Stimulated activated naive CD8-positive, alpha-beta T cell treated with anti-CD3 and anti-CD28 coated beads, Interleukin-15, Interleukin-2, amounts not matched to agents 100 ng/mL and 50 ng/mL, for 24 hours (primary cell): ENCODE results near the gene DPF3.
A peak's percentile ranks its signal among the peaks of the same experiment; 100 is the strongest.

Source experiments
- H3K27ac Mint-ChIP-seq: one replicate; pipeline ENCODE4 v1.8.0; 2021; ENCODE audit warnings: mild to moderate bottlenecking, mixed read lengths
- H3K27me3 Mint-ChIP-seq: one replicate; pipeline ENCODE4 v1.8.0; 2021; ENCODE audit warnings: mixed read lengths
- H3K36me3 Mint-ChIP-seq: one replicate; pipeline ENCODE4 v1.8.0; 2021; ENCODE audit warnings: low read depth, mixed read lengths
- H3K4me1 Mint-ChIP-seq: one replicate; pipeline ENCODE4 v1.8.0; 2021; ENCODE audit warnings: low read depth, mixed read lengths
- H3K4me3 Mint-ChIP-seq: one replicate; pipeline ENCODE4 v1.8.0; 2021; ENCODE audit warnings: mild to moderate bottlenecking, mixed read lengths
- H3K9me3 Mint-ChIP-seq: one replicate; pipeline ENCODE4 v1.8.0; 2021; ENCODE audit warnings: mixed read lengths

The DPF3 gene

GRCh38 chr14:72916174-72916573 lies 22.3 kb upstream of the DPF3 start:
- no peaks in the 10 kb centered on the region for H3K4me1 Mint-ChIP-seq
- H3K36me3 Mint-ChIP-seq: no peaks in the 10 kb centered on the region
- H3K9me3 Mint-ChIP-seq: no peaks in the 10 kb centered on the region
- H3K27ac Mint-ChIP-seq: no peak overlapping the region
- peaks cover 34% of the 10 kb centered on the region for H3K27me3 Mint-ChIP-seq
- H3K4me3 Mint-ChIP-seq: no peak overlapping the region

GRCh38 chr14:72913809-72914208 lies 19.9 kb upstream of the DPF3 start:
- no peak overlapping the region for H3K4me3 Mint-ChIP-seq

GRCh38 chr14:72909163-72909562 lies 15.3 kb upstream of the DPF3 start:
- no peak overlapping the region for H3K27ac Mint-ChIP-seq
- H3K36me3 Mint-ChIP-seq: no peaks in the 10 kb centered on the region
- H3K4me1 Mint-ChIP-seq: peaks cover 6% of the 10 kb centered on the region
- no peaks in the 10 kb centered on the region for H3K9me3 Mint-ChIP-seq
- peaks cover 36% of the 10 kb centered on the region for H3K27me3 Mint-ChIP-seq
- no peak overlapping the region for H3K4me3 Mint-ChIP-seq

More at GRCh38 chr14:72913809-72914208, 19.9 kb upstream of the DPF3 start:
- Mint-ChIP-seq H3K27me3 (peaks cover 24% of the 10 kb centered on the region), H3K9me3 (no peaks in the 10 kb centered on the region), H3K36me3 (no peaks in the 10 kb centered on the region), H3K4me1 (no peaks in the 10 kb centered on the region), H3K27ac (no peak overlapping the region)

GRCh38 chr14:72907886-72908285 lies 14.0 kb upstream of the DPF3 start:
- no peaks in the 10 kb centered on the region for H3K36me3 Mint-ChIP-seq
- H3K4me3 Mint-ChIP-seq: no peak overlapping the region
- H3K9me3 Mint-ChIP-seq: no peaks in the 10 kb centered on the region
- H3K4me1 Mint-ChIP-seq: peaks cover 6% of the 10 kb centered on the region
- H3K27me3 Mint-ChIP-seq: peaks cover 24% of the 10 kb centered on the region
- no peak overlapping the region for H3K27ac Mint-ChIP-seq

- no peaks in the 10 kb centered on the region for H3K9me3 Mint-ChIP-seq
- no peak overlapping the region for H3K27ac Mint-ChIP-seq
- peaks cover 23% of the 10 kb centered on the region for H3K27me3 Mint-ChIP-seq
- peaks cover 6% of the 10 kb centered on the region for H3K4me1 Mint-ChIP-seq
- H3K36me3 Mint-ChIP-seq: no peaks in the 10 kb centered on the region
- H3K4me3 Mint-ChIP-seq: no peak overlapping the region
Measured at GRCh38 chr14:72906879-72907278, 13.0 kb upstream of the DPF3 start.

- H3K36me3 Mint-ChIP-seq: no peaks in the 10 kb centered on the region
- H3K9me3 Mint-ChIP-seq: no peaks in the 10 kb centered on the region
- H3K4me3 Mint-ChIP-seq: no peak overlapping the region
- peaks cover 6% of the 10 kb centered on the region for H3K4me1 Mint-ChIP-seq
- peaks cover 27% of the 10 kb centered on the region for H3K27me3 Mint-ChIP-seq
- no peak overlapping the region for H3K27ac Mint-ChIP-seq
Measured at GRCh38 chr14:72906316-72906715, 12.4 kb upstream of the DPF3 start.

GRCh38 chr14:72904840-72905561 lies 11.1 kb upstream of the DPF3 start:
- peaks cover 27% of the 10 kb centered on the region for H3K27me3 Mint-ChIP-seq
- H3K36me3 Mint-ChIP-seq: no peaks in the 10 kb centered on the region
- no peak overlapping the region for H3K4me3 Mint-ChIP-seq
- H3K4me1 Mint-ChIP-seq: peaks cover 6% of the 10 kb centered on the region
- H3K27ac Mint-ChIP-seq: no peak overlapping the region
- H3K9me3 Mint-ChIP-seq: no peaks in the 10 kb centered on the region

GRCh38 chr14:72904218-72904617 lies 10.3 kb upstream of the DPF3 start:
- peaks cover 24% of the 10 kb centered on the region for H3K27me3 Mint-ChIP-seq
- H3K4me3 Mint-ChIP-seq: no peak overlapping the region
- no peak overlapping the region for H3K27ac Mint-ChIP-seq
- no peaks in the 10 kb centered on the region for H3K36me3 Mint-ChIP-seq
- no peaks in the 10 kb centered on the region for H3K9me3 Mint-ChIP-seq
- H3K4me1 Mint-ChIP-seq: peaks cover 6% of the 10 kb centered on the region

- Mint-ChIP-seq H3K4me1 (peaks cover 6% of the 10 kb centered on the region), H3K27me3 (peaks cover 20% of the 10 kb centered on the region), H3K9me3 (no peaks in the 10 kb centered on the region), H3K4me3 (no peak overlapping the region), H3K36me3 (no peaks in the 10 kb centered on the region), H3K27ac (no peak overlapping the region)
Measured at GRCh38 chr14:72903716-72904115, 9.8 kb upstream of the DPF3 start.

- peaks cover 20% of the 10 kb centered on the region for H3K27me3 Mint-ChIP-seq
Measured at GRCh38 chr14:72902801-72903530, 9.1 kb upstream of the DPF3 start.

GRCh38 chr14:72901361-72901760 lies 7.5 kb upstream of the DPF3 start:
- Mint-ChIP-seq H3K4me1 (peaks cover 6% of the 10 kb centered on the region), H3K4me3 (no peak overlapping the region), H3K27me3 (peaks cover 21% of the 10 kb centered on the region), H3K9me3 (no peaks in the 10 kb centered on the region), H3K36me3 (no peaks in the 10 kb centered on the region), H3K27ac (no peak overlapping the region)

More at GRCh38 chr14:72902801-72903530, 9.1 kb upstream of the DPF3 start:
- Mint-ChIP-seq H3K27ac (no peak overlapping the region), H3K36me3 (no peaks in the 10 kb centered on the region), H3K4me1 (peaks cover 6% of the 10 kb centered on the region), H3K9me3 (no peaks in the 10 kb centered on the region), H3K4me3 (no peak overlapping the region)

- peaks cover 30% of the 10 kb centered on the region for H3K27me3 Mint-ChIP-seq
- no peak overlapping the region for H3K4me3 Mint-ChIP-seq
- no peak overlapping the region for H3K27ac Mint-ChIP-seq
- no peaks in the 10 kb centered on the region for H3K9me3 Mint-ChIP-seq
- no peaks in the 10 kb centered on the region for H3K36me3 Mint-ChIP-seq
- peaks cover 17% of the 10 kb centered on the region for H3K4me1 Mint-ChIP-seq
Measured at GRCh38 chr14:72898448-72898847, 4.5 kb upstream of the DPF3 start.

- Mint-ChIP-seq H3K4me1 (peaks cover 26% of the 10 kb centered on the region), H3K4me3 (peak overlapping the region; percentile 84), H3K36me3 (no peaks in the 10 kb centered on the region), H3K27ac (peak overlapping the region; percentile 74), H3K9me3 (no peaks in the 10 kb centered on the region), H3K27me3 (peaks cover 48% of the 10 kb centered on the region)
Measured at GRCh38 chr14:72894623-72895378, 900 bp upstream of the DPF3 start.

GRCh38 chr14:72894323-72894622 lies 372 bp upstream of the DPF3 start:
- Mint-ChIP-seq H3K36me3 (no peaks in the 10 kb centered on the region), H3K27ac (peak overlapping the region; percentile 74), H3K9me3 (no peaks in the 10 kb centered on the region), H3K27me3 (peaks cover 48% of the 10 kb centered on the region), H3K4me1 (peaks cover 26% of the 10 kb centered on the region), H3K4me3 (peak overlapping the region; percentile 84)
